GM12878 (cell line): ENCODE measurements around the gene STARD13. TPM values are rescaled to one million over a fixed set of nuclear protein-coding genes. Genes with fewer than 3 reads are reported as not detected.

Source experiments
- ATAC-seq: fragments of 200-7000 bp; cut with Tn5 transposase; 3 replicates; pipeline ENCODE4 v1.9.1; 2020; ENCODE audit warnings: mild to moderate bottlenecking, moderate library complexity
- BruUV-seq: library from RNA; stranded (reverse); fragments of 400-500 nt; replicated peaks from 2 replicates; lab custom pipeline; 2021; lab: Mats Ljungman, UMichigan
- CTCF ChIA-PET: fragments of 300-600 bp; sonication (Branson Sonifier 250); formaldehyde crosslinking; extraction: SDS; loops from one replicate; lab custom pipeline; 2021; ENCODE audit warnings: inconsistent platforms; lab: Yijun Ruan, JAX
- POLR2A ChIA-PET: fragments of 350-600 bp; formaldehyde crosslinking; extraction: SDS; loops from one replicate; lab custom pipeline; 2021; ENCODE audit warnings: inconsistent platforms; lab: Charles Lee
- RAD21 ChIA-PET: fragments of 300-600 bp; sonication (Branson Sonifier 250); formaldehyde crosslinking; loops from one replicate; lab custom pipeline; 2023; ENCODE audit warnings: antibody characterized with exemption; ENCODE audit not compliant: unreplicated experiment; lab: Charles Lee
- SMC1A ChIA-PET: fragments of 300-600 bp; sonication (Branson Sonifier 250); formaldehyde crosslinking; loops from one replicate; lab custom pipeline; 2023; ENCODE audit not compliant: unreplicated experiment, uncharacterized antibody; lab: Charles Lee
- DNase-seq: peaks from one replicate; pipeline ENCODE4 v3.0.0-alpha.2; 2011; ENCODE audit warnings: low read depth, low spot score
- FAIRE-seq: peaks from 3 replicates; lab custom pipeline; 2011; peaks lifted over from hg19 to GRCh38; lab: Jason Lieb, UNC
- H2AFZ ChIP-seq: 2 replicates; pipeline ENCODE4 v1.6.0; 2011; ENCODE audit warnings: low read depth, low read length, control low read depth; ENCODE audit not compliant: control insufficient read depth
- H3K27ac ChIP-seq: 2 replicates; pipeline ENCODE4 v1.5.1; 2011; ENCODE audit warnings: control low read depth; ENCODE audit not compliant: control insufficient read depth, insufficient read depth
- H3K27me3 ChIP-seq, 2 experiments: replicated peaks in 1 of 2; 2 replicates each; pipeline versions ENCODE4 v1.6.0 to v1.6.1; 2011; ENCODE audit warnings: low read length in 1 of 2; ENCODE audit not compliant: control insufficient read depth in 2 of 2, insufficient read depth in 2 of 2
- H3K36me3 ChIP-seq, 2 experiments: 2 replicates each; pipeline ENCODE4 v1.5.1; 2011; ENCODE audit warnings: low read length in 1 of 2; ENCODE audit not compliant: control insufficient read depth in 2 of 2, insufficient read depth in 2 of 2
- H3K4me1 ChIP-seq: 2 replicates; pipeline ENCODE4 v1.6.1; 2011; ENCODE audit warnings: mild to moderate bottlenecking, low read length, moderate library complexity, mixed read lengths; ENCODE audit not compliant: control insufficient read depth, insufficient read depth
- H3K4me2 ChIP-seq: 2 replicates; pipeline ENCODE4 v1.6.0; 2011; ENCODE audit warnings: control low read depth; ENCODE audit not compliant: control insufficient read depth, insufficient read depth
- H3K4me3 ChIP-seq: fragments of 200-600 bp; sonication (generic); 2 replicates; pipeline ENCODE4 v1.5.1; 2016
- H3K79me2 ChIP-seq: 2 replicates; pipeline ENCODE4 v1.6.0; 2011; ENCODE audit warnings: low read length; ENCODE audit not compliant: control insufficient read depth, insufficient read depth
- H3K9ac ChIP-seq: 2 replicates; pipeline ENCODE4 v1.8.0; 2011; ENCODE audit warnings: low read length, control low read depth, mixed read lengths; ENCODE audit not compliant: control insufficient read depth, insufficient read depth
- H3K9me3 ChIP-seq: replicated peaks from 3 replicates; pipeline ENCODE4 v1.5.1; 2011; ENCODE audit warnings: mild to moderate bottlenecking, low read length; ENCODE audit not compliant: control insufficient read depth, insufficient read depth
- H4K20me1 ChIP-seq: 2 replicates; pipeline ENCODE4 v1.6.0; 2011; ENCODE audit not compliant: control insufficient read depth, insufficient read depth
- BCL11A ChIP-seq: IDR thresholded peaks from 2 replicates; pipeline ENCODE4 v1.6.1; 2011; ENCODE audit warnings: low read depth, low read length
- HCFC1 ChIP-seq: fragments of 150-350 bp; IDR thresholded peaks from 2 replicates; pipeline ENCODE4 v1.6.1; 2014; ENCODE audit warnings: low read length
- NBN ChIP-seq: fragments of 450-650 bp; IDR thresholded peaks from 2 replicates; pipeline ENCODE4 v1.6.1; 2016
- SIN3A ChIP-seq: IDR thresholded peaks from 2 replicates; pipeline ENCODE4 v1.6.1; 2012; ENCODE audit warnings: low read depth, low read length, improper control_type of control experiment
- ZBED1 ChIP-seq: IDR thresholded peaks from 2 replicates; pipeline ENCODE4 v1.6.1; 2016; ENCODE audit warnings: borderline replicate concordance
- ZNF384 ChIP-seq: IDR thresholded peaks from 2 replicates; pipeline ENCODE4 v1.6.1; 2012; ENCODE audit warnings: low read depth, mild to moderate bottlenecking, low read length, improper control_type of control experiment, borderline replicate concordance
- WGBS: methylation state at CpG from one replicate; pipeline ENCODE4 v1.1.6; 2016; ENCODE audit warnings: low lambda C conversion rate; ENCODE audit not compliant: insufficient replicate concordance, insufficient coverage; ENCODE audit errors: missing lambda C conversion rate; 5-methylcytosine and 5-hydroxymethylcytosine counted together
- in situ Hi-C: fragments of 300-500 bp; cut with MboI; formaldehyde crosslinking; loops from 9 replicates; pipeline ENCODE4 v1.14.3; 2018; ENCODE audit warnings: mixed read lengths
- intact Hi-C: fragments of 100-400 bp; cut with micrococcal nuclease; formaldehyde crosslinking; loops from one replicate; pipeline ENCODE4 v1.14.2; 2022; ENCODE audit not compliant: unreplicated experiment
- polyA plus RNA-seq, 11 experiments: library from polyadenylated mRNA; depleted of rRNA in 4 of 11; unstranded in 6 of 11; stranded (reverse) in 5 of 11; fragments of >200 nt; fragmentation: Nextera tagmentation in 4 of 11; fragmentation: Illumina TruSeq in 1 of 11; extraction: Ambion mirVana in 4 of 11; extraction: Trizol in 1 of 11; gene quantifications; 1 replicate in 1 of 11; 2 replicates in 10 of 11; pipeline versions ENCODE4 v1.2.1 to v1.2.3, GENCODE V29; 2011 to 2016; ENCODE audit warnings: inconsistent platforms in 2 of 11, missing spikeins in 2 of 11, low read depth in 1 of 11
- total RNA-seq, 4 experiments: library from RNA; depleted of rRNA in 3 of 4; stranded (reverse); fragments of >200 nt in 3 of 4; fragmentation: Illumina TruSeq in 1 of 4; extraction: Trizol in 1 of 4; gene quantifications; 2 replicates each; pipeline versions ENCODE4 v1.2.1 to v1.2.3, GENCODE V29; 2013 to 2021
- TF ChIP-seq, protein P1 (sequence below): fragments of 450-650 bp; formaldehyde crosslinking; IDR thresholded peaks from 2 replicates; pipeline ENCODE4 v1.4.0; 2022; ENCODE audit warnings: mild to moderate bottlenecking, moderate library complexity
- TF ChIP-seq, protein P2 (sequence below): fragments of 450-650 bp; IDR thresholded peaks from 2 replicates; pipeline ENCODE4 v1.6.1; 2016; ENCODE audit warnings: mild to moderate bottlenecking, moderate library complexity, borderline replicate concordance

STARD13 gene
- total and polyA plus RNA-seq, 10 of the 15 experiments (the other 5 are each of a cell fraction or from before 2014, with no cell fraction given) = 4.0 to 41.6 (median 10.1) TPM

DNA sequence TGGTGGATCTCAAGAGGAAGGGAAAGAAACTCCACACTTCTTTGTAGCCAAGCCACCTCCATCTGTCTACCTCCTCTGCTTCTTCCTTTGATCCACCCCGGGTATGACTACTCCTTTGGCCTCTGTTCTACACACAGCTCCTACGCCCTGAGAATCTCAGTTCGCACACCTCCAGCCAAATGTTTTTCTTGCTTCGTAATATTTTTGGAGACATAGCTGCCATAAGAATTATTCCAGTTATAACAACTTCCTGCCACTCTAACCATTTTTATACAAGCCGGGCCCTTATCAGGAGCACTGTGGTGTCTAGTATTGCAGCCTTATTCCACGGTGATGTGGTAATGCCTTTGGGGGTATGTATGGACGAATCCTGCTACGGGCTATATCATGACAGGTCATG, 126.7 kb downstream of the STARD13 start (continued):
- TF ChIP-seq, protein P1, sequence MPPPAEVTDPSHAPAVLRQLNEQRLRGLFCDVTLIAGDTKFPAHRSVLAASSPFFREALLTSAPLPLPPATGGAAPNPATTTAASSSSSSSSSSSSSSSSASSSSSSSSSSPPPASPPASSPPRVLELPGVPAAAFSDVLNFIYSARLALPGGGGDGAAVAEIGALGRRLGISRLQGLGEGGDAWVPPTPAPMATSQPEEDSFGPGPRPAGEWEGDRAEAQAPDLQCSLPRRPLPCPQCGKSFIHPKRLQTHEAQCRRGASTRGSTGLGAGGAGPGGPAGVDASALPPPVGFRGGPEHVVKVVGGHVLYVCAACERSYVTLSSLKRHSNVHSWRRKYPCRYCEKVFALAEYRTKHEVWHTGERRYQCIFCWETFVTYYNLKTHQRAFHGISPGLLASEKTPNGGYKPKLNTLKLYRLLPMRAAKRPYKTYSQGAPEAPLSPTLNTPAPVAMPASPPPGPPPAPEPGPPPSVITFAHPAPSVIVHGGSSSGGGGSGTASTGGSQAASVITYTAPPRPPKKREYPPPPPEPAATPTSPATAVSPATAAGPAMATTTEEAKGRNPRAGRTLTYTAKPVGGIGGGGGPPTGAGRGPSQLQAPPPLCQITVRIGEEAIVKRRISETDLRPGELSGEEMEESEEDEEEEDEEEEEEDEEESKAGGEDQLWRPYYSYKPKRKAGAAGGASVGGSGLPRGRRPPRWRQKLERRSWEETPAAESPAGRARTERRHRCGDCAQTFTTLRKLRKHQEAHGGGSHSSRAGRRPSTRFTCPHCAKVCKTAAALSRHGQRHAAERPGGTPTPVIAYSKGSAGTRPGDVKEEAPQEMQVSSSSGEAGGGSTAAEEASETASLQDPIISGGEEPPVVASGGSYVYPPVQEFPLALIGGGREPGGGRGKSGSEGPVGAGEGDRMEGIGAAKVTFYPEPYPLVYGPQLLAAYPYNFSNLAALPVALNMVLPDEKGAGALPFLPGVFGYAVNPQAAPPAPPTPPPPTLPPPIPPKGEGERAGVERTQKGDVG (CRISPR knock-in tag) = no peak
- no peak for TF ChIP-seq BCL11A
- TF ChIP-seq NBN = no peak
- TF ChIP-seq ZNF384 = no peak
- no peak for TF ChIP-seq SIN3A
- TF ChIP-seq HCFC1 = no peak
- no peak for TF ChIP-seq ZBED1

- in situ Hi-C loops = no loop called here
Measured at GRCh38 chr13:33158271-33158670, 127.3 kb downstream of the STARD13 start.

More at GRCh38 chr13:33158271-33158670, 127.3 kb downstream of the STARD13 start:
- no peaks in the 10 kb centered on the region for H3K4me1 ChIP-seq
- no peaks in the 10 kb centered on the region for H3K27me3 ChIP-seq
- no peak overlapping the region for H2AFZ ChIP-seq
- H3K4me3 ChIP-seq = no peak overlapping the region
- H3K79me2 ChIP-seq = no peaks in the 10 kb centered on the region
- TF ChIP-seq, protein P2, sequence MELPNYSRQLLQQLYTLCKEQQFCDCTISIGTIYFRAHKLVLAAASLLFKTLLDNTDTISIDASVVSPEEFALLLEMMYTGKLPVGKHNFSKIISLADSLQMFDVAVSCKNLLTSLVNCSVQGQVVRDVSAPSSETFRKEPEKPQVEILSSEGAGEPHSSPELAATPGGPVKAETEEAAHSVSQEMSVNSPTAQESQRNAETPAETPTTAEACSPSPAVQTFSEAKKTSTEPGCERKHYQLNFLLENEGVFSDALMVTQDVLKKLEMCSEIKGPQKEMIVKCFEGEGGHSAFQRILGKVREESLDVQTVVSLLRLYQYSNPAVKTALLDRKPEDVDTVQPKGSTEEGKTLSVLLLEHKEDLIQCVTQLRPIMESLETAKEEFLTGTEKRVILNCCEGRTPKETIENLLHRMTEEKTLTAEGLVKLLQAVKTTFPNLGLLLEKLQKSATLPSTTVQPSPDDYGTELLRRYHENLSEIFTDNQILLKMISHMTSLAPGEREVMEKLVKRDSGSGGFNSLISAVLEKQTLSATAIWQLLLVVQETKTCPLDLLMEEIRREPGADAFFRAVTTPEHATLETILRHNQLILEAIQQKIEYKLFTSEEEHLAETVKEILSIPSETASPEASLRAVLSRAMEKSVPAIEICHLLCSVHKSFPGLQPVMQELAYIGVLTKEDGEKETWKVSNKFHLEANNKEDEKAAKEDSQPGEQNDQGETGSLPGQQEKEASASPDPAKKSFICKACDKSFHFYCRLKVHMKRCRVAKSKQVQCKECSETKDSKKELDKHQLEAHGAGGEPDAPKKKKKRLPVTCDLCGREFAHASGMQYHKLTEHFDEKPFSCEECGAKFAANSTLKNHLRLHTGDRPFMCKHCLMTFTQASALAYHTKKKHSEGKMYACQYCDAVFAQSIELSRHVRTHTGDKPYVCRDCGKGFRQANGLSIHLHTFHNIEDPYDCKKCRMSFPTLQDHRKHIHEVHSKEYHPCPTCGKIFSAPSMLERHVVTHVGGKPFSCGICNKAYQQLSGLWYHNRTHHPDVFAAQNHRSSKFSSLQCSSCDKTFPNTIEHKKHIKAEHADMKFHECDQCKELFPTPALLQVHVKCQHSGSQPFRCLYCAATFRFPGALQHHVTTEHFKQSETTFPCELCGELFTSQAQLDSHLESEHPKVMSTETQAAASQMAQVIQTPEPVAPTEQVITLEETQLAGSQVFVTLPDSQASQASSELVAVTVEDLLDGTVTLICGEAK = no peak
- DNase-seq (no peak), ATAC-seq (no peak), FAIRE-seq (no peak)
- peaks cover 11% of the 10 kb centered on the region for H3K9me3 ChIP-seq
- no peak overlapping the region for H3K9ac ChIP-seq
- 100% methylated on average over 3 of the region's 3 CpGs for WGBS
- POLR2A ChIA-PET = interaction anchor here (0.8 to 2.1 kb wide), 9 partner anchors 8 to 46 kb away, joined by 3 to 6 read pairs (median 4); no protein-coding TSS in a partner anchor
- CTCF ChIA-PET = interaction anchor here (0.6 to 1.9 kb wide), 4 partner anchors 10 to 519 kb away, joined by 3 to 10 read pairs (median 6); no protein-coding TSS in a partner anchor
- RAD21 ChIA-PET = interaction anchor here (0.8 to 1.6 kb wide), 9 partner anchors 11 to 188 kb away, joined by 3 to 10 read pairs (median 4); no protein-coding TSS in a partner anchor
- SMC1A ChIA-PET = interaction anchor here (0.6 to 20.2 kb wide), 16 partner anchors 10 to 414 kb away, joined by 3 to 832 read pairs (median 4); no protein-coding TSS in a partner anchor
- TSS peak; percentile 29 for BruUV-seq
- no peak overlapping the region for H3K27ac ChIP-seq
- peaks cover 0 to 11% of the 10 kb centered on the region in 2 experiments; a peak in 3 of 4 replicates for H3K36me3 ChIP-seq
- H3K4me2 ChIP-seq = no peak overlapping the region
- intact Hi-C loops = no loop called here
- no peaks in the 10 kb centered on the region for H4K20me1 ChIP-seq
